HK-2 (cell line): ENCODE results near the gene SIM2.
A peak's percentile ranks its signal among the peaks of the same experiment; 100 is the strongest.

Experiments used
- DNase-seq: peaks from one replicate; pipeline ENCODE4 v3.0.0-alpha.2; 2018; ENCODE audit not compliant: unreplicated experiment

The SIM2 gene

DNA sequence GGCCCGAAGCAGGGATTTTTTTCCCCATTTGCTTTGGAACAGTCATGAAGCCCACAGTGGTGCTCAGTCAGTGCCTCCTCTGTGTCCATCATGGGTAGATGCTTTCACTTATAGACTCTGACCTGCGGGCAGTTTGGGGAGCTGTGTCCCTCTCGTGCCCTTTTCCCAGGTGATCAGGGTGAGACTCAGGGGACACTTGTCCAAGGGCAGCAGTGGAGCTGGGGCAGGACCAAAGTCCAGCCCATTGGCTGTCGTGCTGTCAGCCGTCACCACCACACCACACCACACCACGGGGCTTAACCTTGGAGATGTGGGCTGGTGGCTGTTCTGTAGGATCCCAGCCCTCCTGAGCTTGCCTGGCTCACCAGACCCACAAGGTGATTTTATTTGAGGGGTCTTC is 34.9 kb downstream of the SIM2 start:
- no peak for DNase-seq

DNA sequence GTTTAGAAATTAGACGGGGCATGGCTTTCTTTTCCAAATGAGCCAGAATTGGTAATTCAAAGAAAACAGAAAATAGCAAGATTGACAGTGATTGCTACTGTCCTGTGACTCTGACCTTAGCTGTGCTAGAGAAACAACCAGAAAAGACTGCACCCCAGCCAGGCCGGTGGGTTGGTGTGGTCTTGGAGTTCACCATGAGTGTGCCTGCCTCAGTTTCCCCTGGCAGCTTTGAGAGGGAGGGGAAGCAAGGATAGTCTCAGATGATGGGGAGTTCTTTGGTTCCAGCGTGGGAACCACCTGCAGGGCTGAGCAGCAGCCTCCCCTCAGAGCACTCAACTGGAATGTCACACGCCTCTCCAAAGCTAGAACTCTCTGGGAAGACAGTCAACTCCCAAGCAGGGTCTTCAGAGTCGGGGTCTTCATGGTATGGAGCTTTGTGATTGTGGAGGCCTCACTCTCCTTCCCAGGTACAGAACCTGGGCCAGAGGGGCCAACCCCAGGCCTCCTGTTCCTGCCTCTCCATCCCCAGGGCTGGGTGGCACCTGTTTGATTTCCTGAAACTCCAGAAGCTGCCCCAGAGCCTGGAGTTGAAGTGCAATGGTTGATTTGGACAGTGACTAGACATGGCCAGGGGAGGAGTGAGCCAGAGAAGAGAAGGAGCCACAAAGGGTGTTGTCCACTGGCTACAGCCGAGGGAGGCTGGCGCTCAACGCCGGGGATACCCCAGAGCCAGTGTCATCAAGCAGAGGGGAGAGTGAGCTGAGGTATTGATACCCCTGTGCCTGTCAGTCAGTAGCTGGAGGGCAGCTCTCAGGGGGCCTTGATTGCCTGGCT is 35.7 kb downstream of the SIM2 start:
- DNase-seq, result no peak

DNA sequence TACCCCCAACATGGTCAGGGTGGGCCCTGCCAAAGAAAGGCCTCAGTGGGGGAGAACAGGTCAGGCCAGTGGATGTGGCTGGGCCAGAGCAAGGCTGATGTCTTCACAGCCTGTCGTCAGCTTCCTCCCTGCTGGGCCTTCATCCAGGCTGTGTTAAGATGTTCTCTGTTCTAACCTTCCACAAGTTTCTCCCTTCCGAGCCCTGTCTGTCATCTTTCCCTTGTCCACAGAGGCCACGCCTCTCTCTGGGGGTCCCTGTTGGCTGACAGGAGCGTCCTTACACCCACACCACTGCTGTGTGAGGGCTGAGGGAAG is 36.2 kb downstream of the SIM2 start:
- DNase-seq, result no peak

DNA sequence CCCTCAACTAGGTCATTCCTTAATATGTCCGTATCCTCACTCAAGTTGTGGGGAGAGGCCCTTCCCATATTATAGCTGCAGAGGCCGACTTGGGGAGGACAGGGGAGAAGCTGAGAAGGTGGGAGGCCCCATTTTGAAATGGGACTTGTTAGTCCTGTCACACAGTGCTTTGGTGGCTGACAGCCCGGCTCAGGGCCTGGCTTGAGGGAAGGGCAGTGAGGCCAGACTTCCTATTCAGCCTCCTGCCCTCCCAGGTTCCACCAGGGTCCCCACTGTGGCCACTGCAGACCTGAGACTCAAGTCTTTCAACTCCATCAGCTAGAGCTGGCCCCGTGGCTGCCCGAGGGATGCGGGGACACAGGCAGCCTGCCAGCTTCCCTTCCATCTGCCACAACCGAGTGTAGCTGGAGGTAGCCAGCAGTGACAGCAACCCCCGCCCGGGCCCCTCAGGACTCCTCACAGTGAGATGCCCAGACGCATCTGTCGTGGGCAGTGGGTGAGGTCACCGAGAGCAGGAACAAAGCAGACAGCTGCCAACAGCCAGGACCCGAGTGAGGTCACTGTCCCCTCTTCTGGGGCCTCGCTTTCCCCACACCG is 36.9 kb downstream of the SIM2 start:
- no peak for DNase-seq

DNA sequence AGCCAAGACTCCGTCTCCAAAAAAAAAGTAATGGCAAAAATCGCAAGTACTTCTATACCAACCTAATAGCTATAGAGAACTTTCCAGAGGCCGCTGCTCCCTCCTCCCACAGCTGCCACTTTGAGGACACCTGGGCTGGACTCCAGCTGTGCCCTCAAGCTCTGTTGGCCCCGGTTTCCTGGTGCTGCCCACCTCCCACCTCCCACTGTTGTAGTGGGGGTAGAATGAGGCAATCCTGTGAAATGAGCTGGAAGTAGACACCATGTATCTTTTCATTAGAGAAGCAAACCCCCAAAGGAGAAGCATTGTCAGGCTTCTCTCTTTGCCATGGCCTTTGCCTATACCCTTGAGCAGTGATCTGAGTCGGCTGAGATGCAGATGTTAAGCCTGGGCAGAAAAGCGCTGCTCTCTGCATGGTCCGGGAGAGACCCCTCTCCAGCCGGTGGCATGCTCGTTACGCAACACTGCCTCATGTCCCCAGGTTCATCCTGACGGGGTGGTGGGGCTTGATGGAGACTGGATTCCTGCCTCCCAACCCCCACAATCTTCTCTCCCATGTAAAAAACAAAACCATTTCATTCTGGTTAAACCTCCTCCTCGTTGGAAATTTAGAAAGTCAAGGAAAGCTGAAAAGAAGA is 39.7 kb downstream of the SIM2 start:
- DNase-seq, result no peak

DNA sequence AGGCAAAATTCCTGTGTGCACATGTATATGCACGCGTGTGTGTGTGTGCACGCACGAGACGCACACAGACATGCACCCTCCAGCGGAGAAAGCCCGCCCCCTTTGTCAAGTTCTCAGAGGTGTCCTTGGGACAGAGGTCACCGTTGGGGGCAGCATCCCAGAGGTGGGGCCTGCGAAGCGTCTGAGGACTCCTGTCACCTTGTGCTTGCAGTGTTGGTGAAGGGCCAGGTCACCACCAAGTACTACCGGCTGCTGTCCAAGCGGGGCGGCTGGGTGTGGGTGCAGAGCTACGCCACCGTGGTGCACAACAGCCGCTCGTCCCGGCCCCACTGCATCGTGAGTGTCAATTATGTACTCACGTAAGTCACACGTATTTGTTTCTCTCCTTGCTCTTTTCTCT is 42.6 kb downstream of the SIM2 start:
- no peak for DNase-seq

DNA sequence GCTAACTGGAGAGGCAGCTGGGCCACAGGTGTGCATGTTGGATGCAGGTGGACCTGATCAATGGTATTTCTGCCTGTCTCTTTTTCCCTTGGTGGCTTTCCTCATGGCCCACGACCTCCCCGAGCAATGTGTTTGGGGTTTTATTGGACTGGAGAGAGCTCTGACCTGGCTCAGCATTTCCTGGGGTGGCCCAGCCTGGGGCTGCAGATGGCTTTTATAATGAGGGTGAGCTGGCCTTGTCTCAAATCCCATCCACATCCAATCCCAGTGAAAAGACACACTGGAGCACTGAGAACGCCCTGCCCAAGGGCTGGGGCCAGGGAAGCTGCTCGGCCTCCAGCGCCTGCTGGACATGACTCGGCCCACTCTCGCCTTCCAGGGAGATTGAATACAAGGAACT is 44.1 kb downstream of the SIM2 start:
- DNase-seq, result no peak

DNA sequence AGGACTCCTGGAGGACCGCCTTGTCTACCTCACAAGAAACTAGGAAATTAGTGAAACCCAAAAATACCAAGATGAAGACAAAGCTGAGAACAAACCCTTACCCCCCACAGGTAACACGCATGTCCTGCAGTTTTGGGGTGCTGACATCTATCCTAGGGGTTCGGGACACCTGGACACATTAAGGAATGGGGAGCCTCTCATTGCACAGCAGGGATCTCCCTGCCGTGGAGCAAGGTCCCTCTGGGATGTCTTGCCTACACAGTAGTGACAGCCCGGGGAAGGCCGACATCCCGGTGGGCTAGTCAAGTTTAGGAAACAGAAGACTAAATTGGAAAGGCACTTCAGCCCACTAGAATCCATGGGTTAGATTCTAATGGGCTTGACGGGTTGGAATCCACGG is 44.5 kb downstream of the SIM2 start:
- no peak for DNase-seq

DNA sequence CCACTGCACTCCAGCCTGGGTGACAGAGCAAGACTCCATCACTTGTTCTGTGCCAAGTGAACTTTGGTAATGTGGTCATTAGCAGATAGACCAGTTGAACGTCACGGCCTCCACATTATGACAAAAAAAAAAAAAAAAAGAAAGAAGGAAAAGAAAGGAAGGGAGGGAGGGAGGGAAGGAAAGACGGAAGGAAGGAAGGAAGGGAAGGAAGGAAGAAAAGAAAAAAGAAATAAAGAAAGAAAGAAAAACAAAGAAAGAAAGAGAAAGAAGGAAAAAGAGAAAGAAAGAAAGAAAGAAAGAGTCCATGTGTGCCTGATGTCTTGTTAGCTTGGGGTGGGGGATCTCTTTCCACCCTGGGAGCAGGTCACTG is 45.3 kb downstream of the SIM2 start:
- DNase-seq, result no peak

DNA sequence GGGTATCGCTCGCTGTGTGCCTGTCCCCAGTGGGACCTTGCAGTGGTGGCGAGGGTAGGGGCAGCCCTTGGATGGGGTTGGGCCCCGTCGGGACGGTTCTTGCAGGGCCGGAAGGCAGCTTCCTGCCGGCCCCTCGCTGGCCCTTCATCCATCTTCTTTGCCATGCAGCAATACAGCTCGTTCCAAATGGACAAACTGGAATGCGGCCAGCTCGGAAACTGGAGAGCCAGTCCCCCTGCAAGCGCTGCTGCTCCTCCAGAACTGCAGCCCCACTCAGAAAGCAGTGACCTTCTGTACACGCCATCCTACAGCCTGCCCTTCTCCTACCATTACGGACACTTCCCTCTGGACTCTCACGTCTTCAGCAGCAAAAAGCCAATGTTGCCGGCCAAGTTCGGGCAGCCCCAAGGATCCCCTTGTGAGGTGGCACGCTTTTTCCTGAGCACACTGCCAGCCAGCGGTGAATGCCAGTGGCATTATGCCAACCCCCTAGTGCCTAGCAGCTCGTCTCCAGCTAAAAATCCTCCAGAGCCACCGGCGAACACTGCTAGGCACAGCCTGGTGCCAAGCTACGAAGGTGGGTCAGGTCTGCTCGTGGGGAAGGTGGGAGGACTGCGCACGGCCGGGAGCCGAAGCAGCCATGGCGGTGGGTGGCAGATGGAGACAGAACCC is 45.8 kb downstream of the SIM2 start:
- no peak for DNase-seq

DNA sequence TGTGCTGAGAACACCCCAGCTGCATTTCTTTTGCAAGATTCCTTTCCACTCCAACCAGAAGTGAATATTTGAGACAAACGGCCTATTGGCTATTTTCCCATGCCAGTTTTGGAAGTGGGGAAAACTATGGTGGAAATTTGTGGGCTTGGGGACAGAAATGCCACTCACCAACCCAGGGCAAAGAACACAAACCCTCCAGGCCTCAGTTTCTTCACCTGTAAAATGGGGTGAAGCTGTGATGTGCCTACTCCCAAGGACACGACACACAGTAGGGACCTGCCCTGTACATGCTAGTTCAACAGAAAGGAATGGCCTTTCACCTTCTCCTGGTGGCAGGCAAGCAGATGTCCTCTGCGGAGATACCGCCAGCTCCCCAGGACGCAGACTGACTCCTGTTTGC is 46.5 kb downstream of the SIM2 start:
- no peak for DNase-seq

DNA sequence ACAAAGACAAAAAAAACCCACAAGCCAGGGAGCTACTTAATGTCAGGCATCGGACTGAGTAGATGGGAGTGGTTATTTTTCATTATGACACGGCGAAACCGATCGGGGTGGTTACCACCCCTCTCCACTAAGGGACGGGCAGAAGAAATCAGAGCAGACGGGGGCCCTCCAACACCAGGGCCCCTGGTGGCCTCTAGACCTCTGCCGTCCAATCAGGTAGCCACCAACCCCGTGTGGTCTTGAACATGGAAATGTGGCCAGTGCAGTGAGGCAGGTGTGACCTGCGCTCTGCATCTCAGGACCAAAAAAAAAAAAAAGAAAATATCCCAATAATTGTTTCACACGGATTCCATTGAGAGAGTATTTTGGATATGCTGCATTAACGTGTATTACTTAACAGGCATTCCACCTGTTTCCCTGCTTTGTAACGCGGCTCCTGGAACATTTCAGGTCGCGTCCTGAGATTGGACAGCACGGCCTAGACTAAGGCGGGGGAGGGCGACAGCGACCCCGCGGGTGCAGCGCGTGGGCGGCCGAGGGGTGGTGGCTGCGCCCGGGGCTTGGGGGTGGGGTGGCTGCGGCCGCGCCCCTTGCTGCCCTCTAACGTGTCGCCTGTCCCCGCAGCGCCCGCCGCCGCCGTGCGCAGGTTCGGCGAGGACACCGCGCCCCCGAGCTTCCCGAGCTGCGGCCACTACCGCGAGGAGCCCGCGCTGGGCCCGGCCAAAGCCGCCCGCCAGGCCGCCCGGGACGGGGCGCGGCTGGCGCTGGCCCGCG is 48.3 kb downstream of the SIM2 start:
- no peak for DNase-seq

DNA sequence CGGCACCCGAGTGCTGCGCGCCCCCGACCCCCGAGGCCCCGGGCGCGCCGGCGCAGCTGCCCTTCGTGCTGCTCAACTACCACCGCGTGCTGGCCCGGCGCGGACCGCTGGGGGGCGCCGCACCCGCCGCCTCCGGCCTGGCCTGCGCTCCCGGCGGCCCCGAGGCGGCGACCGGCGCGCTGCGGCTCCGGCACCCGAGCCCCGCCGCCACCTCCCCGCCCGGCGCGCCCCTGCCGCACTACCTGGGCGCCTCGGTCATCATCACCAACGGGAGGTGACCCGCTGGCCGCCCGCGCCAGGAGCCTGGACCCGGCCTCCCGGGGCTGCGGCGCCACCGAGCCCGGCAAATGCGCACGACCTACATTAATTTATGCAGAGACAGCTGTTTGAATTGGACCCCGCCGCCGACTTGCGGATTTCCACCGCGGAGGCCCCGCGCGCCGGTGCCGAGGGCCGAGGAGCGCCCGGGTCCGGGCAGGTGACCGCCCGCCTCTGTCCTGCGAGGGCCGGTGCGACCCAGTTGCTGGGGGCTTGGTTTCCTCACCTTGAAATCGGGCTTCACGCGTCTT is 49.0 kb downstream of the SIM2 start:
- peak; percentile 60 for DNase-seq

DNA sequence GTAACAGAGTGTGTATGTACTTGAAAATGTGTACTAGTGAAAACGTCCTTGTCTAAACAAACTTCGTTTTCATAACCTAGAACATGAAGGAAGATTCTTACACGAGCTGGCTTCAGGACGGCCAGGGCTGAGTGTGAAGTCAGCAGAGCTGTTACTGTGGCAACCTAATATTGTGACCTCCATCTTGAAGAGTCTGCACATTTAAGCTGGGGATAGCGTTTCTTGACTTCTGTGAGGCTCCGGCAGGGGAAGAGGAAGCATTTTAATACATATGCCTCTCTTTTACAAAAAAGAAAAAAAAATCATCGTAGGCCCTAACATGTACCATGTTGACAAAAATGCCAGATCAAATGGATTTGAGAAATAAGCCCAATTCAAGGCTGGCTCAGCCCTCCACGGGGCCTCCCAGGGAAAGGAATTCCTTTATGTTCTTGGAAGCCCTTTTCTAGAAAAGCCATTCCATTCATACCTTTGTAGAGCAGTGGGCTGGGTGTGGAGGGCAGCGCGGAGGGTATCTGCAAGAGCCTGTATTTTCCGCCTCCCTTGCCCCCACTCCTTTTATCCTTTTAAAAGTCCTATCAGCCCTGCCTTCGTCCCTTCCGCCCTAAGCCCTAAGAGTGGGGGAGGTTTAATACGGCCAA is 51.1 kb downstream of the SIM2 start:
- no peak for DNase-seq

DNA sequence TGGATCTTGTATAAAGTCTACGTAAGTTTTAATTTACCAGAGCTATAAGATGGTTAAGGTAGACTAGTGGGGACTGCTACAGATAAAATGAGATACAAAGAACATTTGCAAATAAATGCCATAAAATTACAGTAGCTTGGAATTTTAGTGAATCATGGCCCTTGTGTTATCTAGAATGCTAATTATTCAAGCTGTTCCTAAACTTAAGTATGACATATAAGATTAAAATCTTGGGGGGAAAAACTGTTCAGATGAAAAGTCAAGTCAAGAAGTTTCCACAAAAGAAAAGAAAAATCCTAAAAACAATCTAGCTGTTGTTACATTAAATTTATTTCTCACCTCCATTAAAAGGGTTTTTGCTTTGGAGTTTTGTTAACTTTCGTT is 51.7 kb downstream of the SIM2 start:
- no peak for DNase-seq

DNA sequence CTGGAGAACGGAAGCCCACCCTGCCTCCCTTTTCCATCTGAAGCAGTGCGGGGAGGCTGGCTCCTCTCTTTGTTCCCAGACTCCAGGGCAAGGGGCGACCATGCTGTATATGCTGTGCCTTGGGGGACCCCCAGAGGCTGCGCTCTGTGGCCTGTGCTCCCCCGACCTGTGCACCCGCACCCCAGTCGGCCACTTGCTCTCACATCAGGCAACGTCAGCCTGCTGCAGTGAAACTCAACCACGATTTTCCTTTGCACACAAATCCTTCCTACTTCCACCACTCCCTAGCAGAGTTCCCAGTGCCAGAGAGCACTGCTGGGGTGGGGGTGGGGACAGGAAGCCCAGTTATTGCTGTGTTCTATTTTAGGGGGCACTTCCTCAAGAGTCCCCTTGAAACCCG is 52.5 kb downstream of the SIM2 start:
- DNase-seq, result no peak

DNA sequence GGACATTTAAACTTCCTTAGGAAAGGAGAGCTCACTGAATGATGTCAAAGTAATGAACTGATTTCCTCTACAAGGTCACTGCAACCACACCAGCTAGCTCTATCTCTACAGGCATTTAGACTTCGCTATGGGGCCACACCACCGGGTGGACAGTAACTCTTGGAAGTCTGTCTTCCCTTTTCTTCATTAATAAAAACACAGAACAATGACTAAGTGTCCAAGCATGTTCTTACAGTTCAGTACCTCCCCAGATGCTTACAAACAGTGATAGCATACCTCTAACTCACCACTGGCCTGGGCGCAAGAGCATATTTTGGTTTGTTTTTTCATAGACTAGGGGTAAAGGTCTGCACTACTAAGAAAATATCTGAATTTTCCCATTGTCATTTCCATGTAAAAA is 54.6 kb downstream of the SIM2 start:
- DNase-seq, result no peak

DNA sequence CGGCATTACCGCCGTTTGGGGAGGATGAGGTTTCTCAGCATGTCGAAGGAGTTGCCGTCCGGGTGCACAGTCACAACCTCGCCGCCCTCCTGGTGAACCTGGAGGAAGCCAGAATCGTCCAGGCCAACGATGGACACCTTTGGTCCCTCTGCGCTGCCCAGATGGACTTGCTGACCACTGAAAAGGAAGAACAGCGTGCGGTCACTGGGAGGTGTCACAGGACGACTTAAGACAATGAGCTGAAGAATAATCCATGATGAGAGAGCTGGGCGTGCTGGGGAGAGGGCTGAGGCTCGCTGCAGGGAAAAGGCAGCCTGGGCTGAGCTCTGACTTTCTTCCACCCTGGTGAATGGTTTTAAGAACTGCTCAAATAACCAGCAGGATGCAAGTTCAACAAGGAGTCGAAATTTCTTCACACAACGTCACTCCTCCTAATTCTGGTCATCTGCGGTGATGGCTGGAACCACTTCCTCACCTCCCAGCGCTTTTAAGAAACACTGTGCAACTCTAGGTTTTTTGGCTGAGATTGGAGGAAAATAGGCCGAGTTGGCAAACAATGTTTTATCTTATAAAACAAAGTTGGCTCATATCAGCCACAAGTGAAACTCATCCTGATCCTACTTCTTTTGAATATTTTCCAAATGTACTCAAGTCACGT is 55.5 kb downstream of the SIM2 start:
- DNase-seq, result no peak

DNA sequence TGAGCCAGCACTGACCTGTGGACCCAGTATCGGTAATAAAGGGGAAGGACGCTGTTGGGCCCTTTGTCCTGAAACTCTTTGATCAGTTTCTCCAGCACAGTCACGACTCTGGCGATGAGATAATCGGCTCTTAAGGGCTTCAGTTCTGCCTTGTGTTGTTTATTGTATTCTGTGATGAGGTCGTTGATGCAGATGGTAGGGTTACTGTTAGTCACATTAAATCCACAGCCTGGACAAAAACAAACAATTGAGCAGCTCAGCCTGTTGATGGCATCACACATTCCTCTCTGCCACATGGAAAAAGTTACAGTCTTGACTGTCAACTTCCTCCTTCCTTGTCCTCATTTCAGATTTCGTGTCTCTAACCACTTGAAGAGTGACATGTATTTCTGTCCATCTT is 57.6 kb downstream of the SIM2 start:
- DNase-seq, result no peak

DNA sequence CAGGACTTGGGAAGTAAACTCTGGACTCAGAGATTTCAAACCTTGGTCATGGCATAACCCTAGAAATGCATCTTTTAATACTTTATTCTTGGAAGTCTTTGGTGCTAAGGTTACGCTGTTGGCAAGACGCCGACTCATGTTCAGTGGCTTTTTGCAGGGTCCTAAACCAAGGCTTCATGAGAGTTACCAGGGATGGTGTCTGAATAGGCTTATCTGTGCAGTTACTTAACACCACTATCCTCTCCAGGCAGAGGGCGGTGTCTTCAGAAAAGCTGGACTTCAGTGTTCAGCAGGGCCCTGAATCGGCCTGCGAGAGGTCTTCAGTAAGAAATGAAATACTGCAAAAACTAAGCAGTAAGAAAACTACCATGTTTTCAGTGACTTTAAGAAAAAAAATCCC is 58.3 kb downstream of the SIM2 start:
- DNase-seq, result no peak
